HepG2 (cell line): ENCODE results near the gene RASSF7. TPM values are rescaled to one million over a fixed set of nuclear protein-coding genes. Genes with fewer than 3 reads are reported as not detected.

Experiments used
- CREB3 ChIP-seq: sonication (generic); formaldehyde crosslinking; IDR thresholded peaks from 2 replicates; pipeline ENCODE4 v1.5.0; 2020; ENCODE audit warnings: missing genetic modification reagents
- CREM ChIP-seq, 2 experiments: sonication (generic) in 1 of 2; formaldehyde crosslinking in 1 of 2; IDR thresholded peaks; 2 replicates each; pipeline versions ENCODE4 v1.4.0 to v1.6.1; 2016 to 2020; ENCODE audit warnings: antibody characterized with exemption in 1 of 2, mild to moderate bottlenecking in 1 of 2, missing genetic modification reagents in 1 of 2
- ISL2 ChIP-seq: sonication (generic); formaldehyde crosslinking; IDR thresholded peaks from 2 replicates; pipeline ENCODE4 v1.5.0; 2020; ENCODE audit warnings: missing genetic modification reagents
- RBFOX2 ChIP-seq: fragments of 200-400 bp; formaldehyde crosslinking; IDR thresholded peaks from 2 replicates; pipeline ENCODE4 v1.6.1; 2017; ENCODE audit warnings: low read depth, mild to moderate bottlenecking, low read length
- TARDBP ChIP-seq: sonication (generic); formaldehyde crosslinking; IDR thresholded peaks from 2 replicates; pipeline ENCODE4 v1.8.0; 2022; ENCODE audit warnings: mild to moderate bottlenecking, missing genetic modification reagents
- TSC22D2 ChIP-seq: sonication (generic); formaldehyde crosslinking; IDR thresholded peaks from 2 replicates; pipeline ENCODE4 v1.5.1; 2020; ENCODE audit warnings: missing genetic modification reagents, mild to moderate bottlenecking, borderline replicate concordance
- ZHX1 ChIP-seq: sonication (generic); formaldehyde crosslinking; IDR thresholded peaks from 2 replicates; pipeline ENCODE4 v1.8.1; 2022; ENCODE audit warnings: low read depth, mild to moderate bottlenecking, missing genetic modification reagents
- ZNF275 ChIP-seq: sonication (generic); formaldehyde crosslinking; IDR thresholded peaks from 2 replicates; pipeline ENCODE4 v1.8.0; 2022; ENCODE audit warnings: missing genetic modification reagents, mild to moderate bottlenecking, inconsistent platforms, borderline replicate concordance
- ZNF460 ChIP-seq: sonication (generic); formaldehyde crosslinking; IDR thresholded peaks from 2 replicates; pipeline ENCODE4 v1.5.1; 2020; ENCODE audit warnings: missing genetic modification reagents, mild to moderate bottlenecking, borderline replicate concordance
- ZNF788 ChIP-seq: sonication (generic); formaldehyde crosslinking; IDR thresholded peaks from 2 replicates; pipeline ENCODE4 v1.5.0; 2020; ENCODE audit warnings: mild to moderate bottlenecking, missing genetic modification reagents, borderline replicate concordance
- ZNF800 ChIP-seq: sonication (generic); formaldehyde crosslinking; IDR thresholded peaks from 2 replicates; pipeline ENCODE4 v1.4.0; 2020; ENCODE audit warnings: missing genetic modification reagents
- ZSCAN30 ChIP-seq: sonication (generic); formaldehyde crosslinking; IDR thresholded peaks from 2 replicates; pipeline ENCODE4 v1.5.0; 2020; ENCODE audit warnings: mild to moderate bottlenecking, missing genetic modification reagents
- polyA plus RNA-seq, 8 experiments: library from polyadenylated mRNA; depleted of rRNA in 3 of 8; stranded (reverse) in 7 of 8; unstranded in 1 of 8; fragments of >200 nt; fragmentation: Illumina TruSeq in 4 of 8; extraction: Trizol in 4 of 8; gene quantifications; 2 replicates each; pipeline versions ENCODE4 v1.2.1 to v1.2.3, GENCODE V29; 2011 to 2016; ENCODE audit warnings: low read depth in 4 of 8, missing spikeins in 1 of 8, mixed read lengths in 1 of 8; ENCODE audit not compliant: insufficient read depth in 1 of 8
- total RNA-seq, 5 experiments: library from RNA; depleted of rRNA; stranded (reverse); fragments of >200 nt; fragmentation: Illumina TruSeq; extraction: Trizol; gene quantifications; 2 replicates each; pipeline ENCODE4 v1.2.3, GENCODE V29; 2016; ENCODE audit warnings: low read depth in 1 of 5

RASSF7 gene
- total and polyA plus RNA-seq, 2 of the 13 experiments (the other 11 are each of a cell fraction or from before 2014, with no cell fraction given) = 20.2 to 28.6 TPM

- TF ChIP-seq TSC22D2 (CRISPR knock-in tag) = no peak
- TF ChIP-seq CREB3 (CRISPR knock-in tag) = no peak
- no peak for TF ChIP-seq ZNF275 (CRISPR knock-in tag)
- TF ChIP-seq ZNF460 = no peak
- TF ChIP-seq ZHX1 = peak; percentile 82; the same call in 1 of the 2 replicates
- TF ChIP-seq RBFOX2 = peak; percentile 20; the same call in 1 of the 2 replicates
- TF ChIP-seq ZNF788 (CRISPR knock-in tag) = no peak
- no peak for TF ChIP-seq ZSCAN30
- TF ChIP-seq ZNF800 (CRISPR knock-in tag) = 0 out of 2 replicates have a peak, but pooled peaks have one; percentile 35
- TF ChIP-seq TARDBP (CRISPR knock-in tag) = no peak; the same call in 1 of the 2 replicates
- TF ChIP-seq ISL2 (CRISPR knock-in tag) = no peak
- peak; percentile 15; the same call in 1 of the 2 replicates for TF ChIP-seq CREM (IDR thresholded peaks at IDR 0.05)
- TF ChIP-seq CREM (CRISPR knock-in tag; IDR thresholded peaks at IDR 0.05) = no peak
Observed at GRCh38 chr11:579830-580601, 19.2 kb downstream of the RASSF7 start (continued).
